ENCODE results near the gene PROP1.
"Not testable (repeated sequence)": the region's sequence is repeated elsewhere in the genome, so short reads cannot be mapped to it uniquely, and the experiment has no call there.

GRCh38 chr5:177945601-177946283, 50.3 kb downstream of the PROP1 start:
- TF ChIP-seq CTCF (IDR thresholded peaks at IDR 0.05; ENCODE audit: poor library complexity, severe bottlenecking); REST (IDR thresholded peaks at IDR 0.05; ENCODE audit: borderline replicate concordance); POLR2AphosphoS5 (IDR thresholded peaks at IDR 0.05); TAF1 (IDR thresholded peaks at IDR 0.05; ENCODE audit: low read depth); EP300 (conservative IDR thresholded peaks at IDR 0.05; ENCODE audit: poor library complexity, severe bottlenecking); MXI1 (conservative IDR thresholded peaks at IDR 0.05; ENCODE audit: poor library complexity, severe bottlenecking); EZH2 (IDR thresholded peaks at IDR 0.05; ENCODE audit: borderline replicate concordance, insufficient read depth, low read length, poor library complexity, severe bottlenecking): not testable (repeated sequence)

Data from neural cell (in vitro differentiated cells).